DND-41 (cell line): Measurements from ENCODE around the gene EYA2.

Source experiments
- CTCF ChIP-seq: IDR thresholded peaks from 2 replicates; pipeline ENCODE4 v1.5.1; 2012; ENCODE audit warnings: borderline replicate concordance, low read length, moderate library complexity, mild to moderate bottlenecking; ENCODE audit not compliant: poor library complexity, severe bottlenecking; ENCODE audit errors: extremely low read depth
- EZH2 ChIP-seq: IDR thresholded peaks from 3 replicates; pipeline ENCODE4 v1.6.1; 2012; ENCODE audit warnings: borderline replicate concordance, low read depth, mild to moderate bottlenecking, moderate library complexity, low read length, inconsistent platforms; ENCODE audit not compliant: severe bottlenecking

- TF ChIP-seq CTCF (no peak), EZH2 (no peak)
Observed at GRCh38 chr20:47031004-47031403, 136.4 kb downstream of the EYA2 start.
